ENCODE results near the gene NLRP6.

NLRP6 gene

DNA sequence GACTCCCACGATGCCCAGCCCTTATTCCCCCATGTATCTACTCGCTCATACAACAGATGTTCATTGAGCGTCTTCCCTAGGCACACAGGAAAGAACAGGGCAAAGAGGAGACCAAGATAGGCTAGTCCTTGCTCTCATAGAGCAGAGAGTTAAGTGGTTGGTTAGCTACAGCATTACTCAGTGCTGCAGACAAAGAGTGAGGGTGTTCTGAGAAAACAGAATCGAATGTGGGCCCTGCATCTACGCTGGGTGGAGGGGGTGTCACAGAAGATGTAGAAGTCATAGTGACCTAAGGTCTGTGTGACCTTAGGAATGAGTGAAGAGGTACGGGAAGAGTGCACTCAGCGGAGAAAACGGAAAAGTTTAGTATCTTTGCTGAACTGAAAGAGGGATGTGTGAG is 29.1 kb upstream of the NLRP6 start:
- TF ChIP-seq CTCF (IDR thresholded peaks at IDR 0.05; ENCODE audit: low read depth, low read length, missing control alignments) = no peak
- H3K4me3 ChIP-seq (ENCODE audit: low read depth, low read length) = no peak overlapping the region
- in situ Hi-C loops (cut with HindIII; ENCODE audit: low sequenced_read_pairs) = no loop called here
- DNase-seq (ENCODE audit: low read depth) = no peak

DNA sequence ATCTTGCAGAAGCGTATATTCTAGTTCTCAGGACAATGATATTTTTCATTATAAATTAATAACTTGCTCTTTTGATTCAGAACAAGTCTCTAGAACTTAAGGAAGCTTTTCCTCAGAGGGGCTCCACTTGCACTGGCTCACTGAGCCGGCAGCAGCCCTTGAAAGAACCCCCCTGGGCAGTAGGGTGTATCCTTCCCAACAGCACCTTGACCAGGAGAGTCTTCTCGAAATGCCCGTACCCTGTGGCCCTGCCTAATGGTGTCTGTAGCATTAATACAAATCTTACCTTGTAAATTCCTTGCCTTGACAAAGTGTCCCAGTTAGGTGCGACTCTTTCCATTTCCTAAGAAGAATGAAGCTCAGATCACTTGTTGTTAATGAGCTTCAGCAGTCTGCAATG is 27.9 kb upstream of the NLRP6 start:
- DNase-seq (ENCODE audit: low read depth) = no peak
- no peak for TF ChIP-seq CTCF (IDR thresholded peaks at IDR 0.05; ENCODE audit: low read depth, low read length, missing control alignments)
- H3K4me3 ChIP-seq (ENCODE audit: low read depth, low read length) = no peak overlapping the region
- in situ Hi-C loops (cut with HindIII; ENCODE audit: low sequenced_read_pairs) = loop anchor here (5.0 kb wide), 1 partner anchor 202 kb away; the partner anchor contains the start of gene PTDSS2

DNA sequence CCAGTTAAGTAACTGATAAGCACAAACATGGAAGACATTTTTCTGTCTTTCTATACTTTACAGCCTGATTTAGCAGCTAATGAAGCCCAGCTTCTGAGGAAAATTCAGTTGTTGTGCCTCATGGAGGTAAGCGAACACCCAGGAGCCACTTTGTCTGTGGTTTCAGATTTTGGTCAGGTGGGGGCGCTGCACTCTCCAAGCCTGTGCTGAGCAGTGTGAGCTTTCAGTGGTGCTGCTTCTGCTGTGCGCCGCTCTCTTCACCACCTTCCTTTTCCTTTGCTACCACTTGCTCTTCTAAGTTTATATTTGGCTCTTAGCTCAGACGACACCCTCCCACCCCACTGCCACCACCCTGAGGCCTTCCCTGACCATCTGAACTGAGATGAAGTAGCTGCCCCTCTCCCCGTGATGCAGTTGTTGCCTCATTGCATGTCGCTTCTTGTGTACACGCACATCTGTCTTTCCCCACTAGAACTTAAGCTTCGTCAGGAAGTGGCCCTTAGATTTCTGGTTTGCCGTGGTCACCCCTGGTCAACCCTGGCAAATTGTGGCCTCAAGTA is 27.4 kb upstream of the NLRP6 start:
- peak; percentile 18 for DNase-seq (ENCODE audit: low read depth)
- H3K4me3 ChIP-seq (ENCODE audit: low read depth, low read length) = no peak overlapping the region
- peak; percentile 59 for TF ChIP-seq CTCF (IDR thresholded peaks at IDR 0.05; ENCODE audit: low read depth, low read length, missing control alignments)
- in situ Hi-C loops (cut with HindIII; ENCODE audit: low sequenced_read_pairs) = loop anchor here (5.0 kb wide), 1 partner anchor 201 kb away; the partner anchor contains the start of gene PTDSS2

- TF ChIP-seq CTCF (IDR thresholded peaks at IDR 0.05; ENCODE audit: low read depth, low read length, missing control alignments) = no peak
- DNase-seq (ENCODE audit: low read depth) = no peak
These were observed 26.7 kb upstream of the NLRP6 start for GRCh38 chr11:251550-251949.

DNA sequence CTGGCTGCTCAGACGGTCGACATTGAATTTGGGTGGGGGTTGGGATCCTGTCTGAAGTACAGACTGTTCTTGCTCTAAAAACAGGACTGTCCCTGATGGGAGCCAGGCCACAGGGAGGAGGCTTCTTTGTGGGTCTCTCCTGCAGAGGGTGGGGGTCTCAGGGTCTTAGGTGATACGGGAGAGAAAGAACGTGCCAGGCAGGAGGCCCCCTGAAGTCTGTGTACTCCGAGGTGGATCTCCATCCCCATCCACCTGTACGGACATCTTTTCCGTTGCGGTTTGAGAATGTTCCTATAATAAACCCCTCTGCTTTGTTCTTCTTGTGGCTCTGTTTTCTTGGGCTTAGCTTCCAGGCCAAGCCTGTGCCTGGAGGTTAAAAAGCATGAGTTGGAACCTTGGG is 25.5 kb upstream of the NLRP6 start:
- in situ Hi-C loops (cut with HindIII; ENCODE audit: low sequenced_read_pairs) = loop anchor here (5.0 kb wide), 1 partner anchor 200 kb away; the partner anchor contains the start of gene PTDSS2
- TF ChIP-seq CTCF (IDR thresholded peaks at IDR 0.05; ENCODE audit: low read depth, low read length, missing control alignments) = no peak
- H3K4me3 ChIP-seq (ENCODE audit: low read depth, low read length) = no peak overlapping the region
- DNase-seq (ENCODE audit: low read depth) = no peak

More at GRCh38 chr11:251550-251949, 26.7 kb upstream of the NLRP6 start:
- no peak overlapping the region for H3K4me3 ChIP-seq (ENCODE audit: low read depth, low read length)
- in situ Hi-C loops (cut with HindIII; ENCODE audit: low sequenced_read_pairs) = loop anchor here (5.0 kb wide), 1 partner anchor 201 kb away; the partner anchor contains the start of gene PTDSS2

DNA sequence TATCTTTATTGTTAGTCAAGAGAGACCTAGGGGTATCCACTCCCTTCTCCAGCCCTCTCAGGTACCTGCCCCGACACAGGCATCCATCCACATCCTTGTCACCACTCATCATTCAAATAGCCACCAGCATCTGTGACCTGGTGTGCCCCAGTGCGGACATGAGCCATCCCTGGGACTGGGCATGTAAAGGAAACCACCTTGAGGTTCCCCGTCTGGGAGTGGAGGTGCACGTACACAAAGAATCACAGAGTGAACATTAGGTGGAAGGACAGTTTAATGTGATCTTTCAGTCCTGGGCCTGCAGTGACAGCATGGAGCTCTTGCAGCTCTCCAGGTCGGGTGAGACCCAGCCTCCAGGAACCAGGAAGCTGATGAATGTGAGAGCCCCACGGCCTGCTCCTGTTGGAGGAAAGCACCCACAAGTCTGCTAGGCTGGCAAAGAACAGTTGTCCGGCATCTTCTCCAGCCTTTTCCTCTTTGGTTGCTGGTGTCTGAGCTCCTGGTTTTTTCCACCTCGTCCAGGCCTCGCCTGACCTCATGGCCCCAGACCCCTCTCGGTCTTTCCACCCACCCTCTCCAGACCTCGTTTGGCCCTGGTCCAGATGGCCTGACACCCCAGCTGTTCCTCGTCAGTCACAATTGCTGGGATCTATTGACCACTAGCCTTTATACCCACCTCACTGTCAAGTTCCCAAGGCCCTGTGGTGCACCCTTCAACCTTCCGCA is 24.9 kb upstream of the NLRP6 start:
- DNase-seq (ENCODE audit: low read depth) = no peak
- in situ Hi-C loops (cut with HindIII; ENCODE audit: low sequenced_read_pairs) = loop anchor here (5.0 kb wide), 1 partner anchor 199 kb away; the partner anchor contains the start of gene PTDSS2

More for the DNA sequence above, 24.9 kb upstream of the NLRP6 start:
- no peak for TF ChIP-seq CTCF (IDR thresholded peaks at IDR 0.05; ENCODE audit: low read depth, low read length, missing control alignments)
- no peak overlapping the region for H3K4me3 ChIP-seq (ENCODE audit: low read depth, low read length)

All from astrocyte of the cerebellum (primary cell).